HEK293 (cell line): ENCODE results near the gene ZHX3.

ENCODE experiments used
- CTCF ChIA-PET: fragments of 350-600 bp; formaldehyde crosslinking; extraction: SDS; loops from one replicate; lab custom pipeline; 2021; ENCODE audit warnings: antibody characterized with exemption; lab: Yijun Ruan, JAX
- POLR2A ChIA-PET: fragments of 300-600 bp; formaldehyde crosslinking; extraction: SDS; loops from one replicate; lab custom pipeline; 2020; ENCODE audit warnings: antibody characterized with exemption, inconsistent platforms; lab: Yijun Ruan, JAX
- H3K27ac ChIP-seq: fragments of 200-500 bp; sonication (Bioruptor generic); 2 replicates; pipeline ENCODE4 v1.5.1; 2014; ENCODE audit warnings: low read depth, low read length, control low read depth, inconsistent platforms; ENCODE audit errors: extremely low read depth
- H3K36me3 ChIP-seq, 2 experiments: fragments of 200-500 bp in 1 of 2; sonication (Bioruptor generic) in 1 of 2; 1 replicate in 1 of 2; 2 replicates in 1 of 2; pipeline ENCODE4 v1.5.1; 2014 to 2017; ENCODE audit warnings: inconsistent platforms in 2 of 2, low read length in 2 of 2; ENCODE audit not compliant: control insufficient read depth in 2 of 2, insufficient read depth in 1 of 2
- H3K4me1 ChIP-seq: fragments of 200-500 bp; sonication (Bioruptor generic); 2 replicates; pipeline ENCODE4 v1.5.1; 2014; ENCODE audit warnings: mild to moderate bottlenecking, low read length, inconsistent platforms; ENCODE audit not compliant: control insufficient read depth, insufficient read depth
- H3K4me3 ChIP-seq: 2 replicates; pipeline ENCODE4 v1.5.1; 2011; ENCODE audit warnings: low read depth, mild to moderate bottlenecking, control low read depth, low read length, moderate library complexity
- H3K9me3 ChIP-seq: fragments of 200-500 bp; sonication (Bioruptor generic); 2 replicates; pipeline ENCODE4 v1.5.1; 2014; ENCODE audit warnings: low read depth, low read length, inconsistent platforms; ENCODE audit not compliant: control insufficient read depth, insufficient read depth
- HOXC10 ChIP-seq: sonication (generic); formaldehyde crosslinking; IDR thresholded peaks from 2 replicates; pipeline ENCODE4 v1.8.1; 2023; ENCODE audit warnings: mild to moderate bottlenecking, missing genetic modification reagents
- KLF1 ChIP-seq: fragments of 450-650 bp; formaldehyde crosslinking; IDR thresholded peaks from 2 replicates; pipeline ENCODE4 v1.5.1; 2016; ENCODE audit warnings: missing biosample characterization, missing genetic modification characterization
- SP3 ChIP-seq: fragments of 450-650 bp; formaldehyde crosslinking; IDR thresholded peaks from 2 replicates; pipeline ENCODE4 v1.5.1; 2016; ENCODE audit warnings: missing biosample characterization, missing genetic modification characterization
- YY2 ChIP-seq: fragments of 450-650 bp; formaldehyde crosslinking; IDR thresholded peaks from 2 replicates; pipeline ENCODE4 v1.5.1; 2016; ENCODE audit warnings: missing biosample characterization, missing genetic modification characterization
- ZBTB21 ChIP-seq: fragments of 450-650 bp; formaldehyde crosslinking; IDR thresholded peaks from 2 replicates; pipeline ENCODE4 v1.5.1; 2017; ENCODE audit warnings: missing biosample characterization, missing genetic modification characterization
- ZFP3 ChIP-seq: fragments of 450-650 bp; formaldehyde crosslinking; IDR thresholded peaks from 2 replicates; pipeline ENCODE4 v1.5.1; 2016; ENCODE audit warnings: low read depth, missing biosample characterization, missing genetic modification characterization
- ZNF10 ChIP-seq: fragments of 450-650 bp; formaldehyde crosslinking; IDR thresholded peaks from 2 replicates; pipeline ENCODE4 v1.5.1; 2017; ENCODE audit warnings: missing biosample characterization, missing genetic modification characterization
- ZNF221 ChIP-seq: fragments of 450-650 bp; formaldehyde crosslinking; IDR thresholded peaks from 2 replicates; pipeline ENCODE4 v1.5.1; 2017; ENCODE audit warnings: missing biosample characterization, missing genetic modification characterization, borderline replicate concordance
- ZNF23 ChIP-seq: fragments of 450-650 bp; formaldehyde crosslinking; IDR thresholded peaks from 2 replicates; pipeline ENCODE4 v1.5.1; 2016; ENCODE audit warnings: missing biosample characterization, missing genetic modification characterization, borderline replicate concordance
- ZNF280D ChIP-seq: fragments of 450-650 bp; formaldehyde crosslinking; IDR thresholded peaks from 2 replicates; pipeline ENCODE4 v1.5.1; 2016; ENCODE audit warnings: missing biosample characterization, missing genetic modification characterization
- ZNF350 ChIP-seq: fragments of 450-650 bp; formaldehyde crosslinking; IDR thresholded peaks from 2 replicates; pipeline ENCODE4 v1.5.0; 2017; ENCODE audit warnings: missing biosample characterization, mild to moderate bottlenecking, missing genetic modification characterization
- ZNF473 ChIP-seq: fragments of 450-650 bp; formaldehyde crosslinking; IDR thresholded peaks from 2 replicates; pipeline ENCODE4 v1.5.1; 2017; ENCODE audit warnings: missing biosample characterization, missing genetic modification characterization
- ZNF501 ChIP-seq: fragments of 450-650 bp; formaldehyde crosslinking; IDR thresholded peaks from 2 replicates; pipeline ENCODE4 v1.5.1; 2016; ENCODE audit warnings: missing biosample characterization, missing genetic modification characterization
- ZNF549 ChIP-seq: fragments of 450-650 bp; IDR thresholded peaks from 2 replicates; pipeline ENCODE4 v1.5.1; 2018; ENCODE audit warnings: missing biosample characterization, missing genetic modification characterization, mild to moderate bottlenecking, inconsistent platforms, moderate library complexity
- TF ChIP-seq, protein P1 (sequence below): fragments of 450-650 bp; formaldehyde crosslinking; IDR thresholded peaks from 2 replicates; pipeline ENCODE4 v1.5.1; 2016; ENCODE audit warnings: missing biosample characterization, missing genetic modification characterization
- TF ChIP-seq, protein P2 (sequence below): fragments of 450-650 bp; formaldehyde crosslinking; IDR thresholded peaks from 2 replicates; pipeline ENCODE4 v1.5.1; 2016; ENCODE audit warnings: missing biosample characterization, missing genetic modification characterization

ZHX3 gene

GRCh38 chr20:41174782-41175181 is 142.7 kb downstream of the ZHX3 start (continued):
- TF ChIP-seq ZNF280D (tag by site-specific recombination) (no peak), ZNF23 (tag by site-specific recombination) (no peak), HOXC10 (no peak), ZNF350 (no peak), ZNF501 (tag by site-specific recombination) (no peak), KLF1 (no peak), ZNF10 (no peak), YY2 (tag by site-specific recombination) (no peak), SP3 (tag by site-specific recombination) (no peak)
- TF ChIP-seq, protein P1, sequence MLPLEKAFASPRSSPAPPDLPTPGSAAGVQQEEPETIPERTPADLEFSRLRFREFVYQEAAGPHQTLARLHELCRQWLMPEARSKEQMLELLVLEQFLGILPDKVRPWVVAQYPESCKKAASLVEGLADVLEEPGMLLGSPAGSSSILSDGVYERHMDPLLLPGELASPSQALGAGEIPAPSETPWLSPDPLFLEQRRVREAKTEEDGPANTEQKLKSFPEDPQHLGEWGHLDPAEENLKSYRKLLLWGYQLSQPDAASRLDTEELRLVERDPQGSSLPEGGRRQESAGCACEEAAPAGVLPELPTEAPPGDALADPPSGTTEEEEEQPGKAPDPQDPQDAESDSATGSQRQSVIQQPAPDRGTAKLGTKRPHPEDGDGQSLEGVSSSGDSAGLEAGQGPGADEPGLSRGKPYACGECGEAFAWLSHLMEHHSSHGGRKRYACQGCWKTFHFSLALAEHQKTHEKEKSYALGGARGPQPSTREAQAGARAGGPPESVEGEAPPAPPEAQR (tag by site-specific recombination) = no peak

GRCh38 chr20:41174373-41174772 is 143.2 kb downstream of the ZHX3 start:
- CTCF ChIA-PET = interaction anchor here (0.7 to 1.5 kb wide), 3 partner anchors 59 to 584 kb away, joined by 3 to 7 read pairs (median 3); no protein-coding TSS in a partner anchor
- Histone ChIP-seq H3K27ac (no peak overlapping the region), H3K4me3 (no peak overlapping the region), H3K36me3 (peaks cover 0 to 89% of the 10 kb centered on the region in 2 experiments; a peak in 1 of 3 replicates), H3K4me1 (no peaks in the 10 kb centered on the region), H3K9me3 (no peaks in the 10 kb centered on the region)
- TF ChIP-seq ZNF473 (tag by site-specific recombination) = no peak
- TF ChIP-seq ZNF549 = no peak
- TF ChIP-seq, protein P2, sequence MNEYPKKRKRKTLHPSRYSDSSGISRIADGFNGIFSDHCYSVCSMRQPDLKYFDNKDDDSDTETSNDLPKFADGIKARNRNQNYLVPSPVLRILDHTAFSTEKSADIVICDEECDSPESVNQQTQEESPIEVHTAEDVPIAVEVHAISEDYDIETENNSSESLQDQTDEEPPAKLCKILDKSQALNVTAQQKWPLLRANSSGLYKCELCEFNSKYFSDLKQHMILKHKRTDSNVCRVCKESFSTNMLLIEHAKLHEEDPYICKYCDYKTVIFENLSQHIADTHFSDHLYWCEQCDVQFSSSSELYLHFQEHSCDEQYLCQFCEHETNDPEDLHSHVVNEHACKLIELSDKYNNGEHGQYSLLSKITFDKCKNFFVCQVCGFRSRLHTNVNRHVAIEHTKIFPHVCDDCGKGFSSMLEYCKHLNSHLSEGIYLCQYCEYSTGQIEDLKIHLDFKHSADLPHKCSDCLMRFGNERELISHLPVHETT = no peak
- no peak for TF ChIP-seq ZNF23 (tag by site-specific recombination)
- POLR2A ChIA-PET = interaction anchor here (1.4 kb wide), 1 partner anchor 166 kb away, joined by 3 read pairs; the partner anchor contains the start of gene LPIN3

DNA sequence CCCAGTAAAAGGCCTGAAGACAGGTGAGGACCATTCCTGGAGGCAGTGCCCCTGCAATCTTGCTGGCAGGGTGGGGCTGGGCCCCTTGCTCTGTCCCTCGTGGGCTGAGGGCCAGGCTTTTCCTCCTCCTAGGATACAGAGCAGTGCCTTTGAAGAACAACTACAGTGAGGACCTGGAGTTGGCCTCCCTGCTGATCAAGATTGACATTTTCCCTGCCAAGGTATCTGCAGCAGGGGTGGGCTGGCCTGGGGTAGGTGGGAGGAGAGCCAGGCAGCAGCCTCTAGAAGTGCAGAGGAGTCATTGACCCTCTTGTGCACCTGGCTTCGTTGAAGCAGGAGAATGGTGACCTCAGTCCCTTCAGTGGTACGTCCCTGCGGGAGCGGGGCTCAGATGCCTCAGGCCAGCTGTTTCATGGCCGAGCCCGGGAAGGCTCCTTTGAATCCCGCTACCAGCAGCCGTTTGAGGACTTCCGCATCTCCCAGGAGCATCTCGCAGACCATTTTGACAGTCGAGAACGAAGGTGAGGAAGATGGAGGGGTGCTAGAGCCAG is 143.7 kb downstream of the ZHX3 start:
- Histone ChIP-seq H3K36me3 (peaks cover 0 to 93% of the 10 kb centered on the region in 2 experiments; a peak in 1 of 3 replicates), H3K4me1 (no peaks in the 10 kb centered on the region), H3K27ac (no peak overlapping the region), H3K9me3 (no peaks in the 10 kb centered on the region), H3K4me3 (no peak overlapping the region)
- ChIA-PET CTCF (interaction anchor here (0.9 to 4.2 kb wide), 15 partner anchors 8 to 191 kb away, joined by 3 to 106 read pairs (median 6); partner anchors contain the start of gene LPIN3), POLR2A (no interaction called here)
- TF ChIP-seq ZFP3 (no peak), ZNF221 (tag by site-specific recombination) (no peak), ZBTB21 (tag by site-specific recombination) (no peak)
